HCT116 (cell line): ENCODE results near the gene ATP2B3. TPM values are rescaled to one million over a fixed set of nuclear protein-coding genes. Genes with fewer than 3 reads are reported as not detected.

ENCODE experiments used
- ATAC-seq: fragments of 200-7000 bp; cut with Tn5 transposase; 2 replicates; pipeline ENCODE4 v1.9.1; 2020; ENCODE audit warnings: mild to moderate bottlenecking, moderate library complexity
- BruUV-seq: library from RNA; stranded (reverse); fragments of 400-500 nt; replicated peaks from 2 replicates; lab custom pipeline; 2021; lab: Mats Ljungman, UMichigan
- CTCF ChIA-PET: fragments of 300-600 bp; sonication (Branson Sonifier 250); formaldehyde crosslinking; loops from one replicate; lab custom pipeline; 2021; ENCODE audit warnings: antibody characterized with exemption; lab: Charles Lee
- POLR2A ChIA-PET: fragments of 300-600, 350-600 bp; sonication (Branson Sonifier 250); formaldehyde crosslinking; loops from one replicate; lab custom pipeline; 2021; ENCODE audit warnings: antibody characterized with exemption; lab: Charles Lee
- RAD21 ChIA-PET, 2 experiments: fragments of 300-600 bp; sonication (Branson Sonifier 250); formaldehyde crosslinking; loops; one replicate each; lab custom pipeline; 2023; ENCODE audit warnings: low total read pairs in 2 of 2; ENCODE audit not compliant: uncharacterized antibody in 2 of 2, unreplicated experiment in 2 of 2, low non-redundant PET in 1 of 2; lab: Charles Lee
- DNase-seq: peaks from one replicate; pipeline ENCODE4 v3.0.0-alpha.2; 2010; ENCODE audit warnings: low read depth, low spot score
- H2AFZ ChIP-seq: fragments of 200-600 bp; shearing (Covaris generic), sonication (generic); 2 replicates; pipeline ENCODE4 v1.6.1; 2017; ENCODE audit warnings: low read depth, mixed run types, mixed read lengths, antibody characterized with exemption, low read length; ENCODE audit not compliant: poor library complexity, severe bottlenecking
- H3K27ac ChIP-seq: 2 replicates; pipeline ENCODE4 v1.5.1; 2012; ENCODE audit warnings: low read depth, low read length
- H3K27me3 ChIP-seq: fragments of 200-600 bp; sonication (generic); 2 replicates; pipeline ENCODE4 v1.6.1; 2016; ENCODE audit warnings: mixed run types, low read length, mixed read lengths; ENCODE audit not compliant: insufficient read depth
- H3K36me3 ChIP-seq, 2 experiments: fragments of 200-500 bp in 1 of 2; fragments of 200-600 bp in 1 of 2; sonication (Bioruptor generic) in 1 of 2; sonication (generic) in 1 of 2; 2 replicates each; pipeline versions ENCODE4 v1.5.1 to v1.6.1; 2014 to 2016; ENCODE audit warnings: low read length in 2 of 2, inconsistent platforms in 1 of 2, mixed read lengths in 1 of 2, mixed run types in 1 of 2; ENCODE audit not compliant: insufficient read depth in 2 of 2, control insufficient read depth in 1 of 2
- H3K4me1 ChIP-seq, 2 experiments: fragments of 200-600 bp in 1 of 2; sonication (generic) in 1 of 2; 2 replicates each; pipeline versions ENCODE4 v1.5.1 to v1.6.1; 2012 to 2017; ENCODE audit warnings: low read length in 2 of 2, inconsistent platforms in 1 of 2, mild to moderate bottlenecking in 1 of 2, mixed read lengths in 1 of 2, mixed run types in 1 of 2, moderate library complexity in 1 of 2; ENCODE audit not compliant: insufficient read depth in 2 of 2, control insufficient read depth in 1 of 2
- H3K4me2 ChIP-seq: fragments of 200-600 bp; sonication (generic); 2 replicates; pipeline ENCODE4 v1.6.1; 2017; ENCODE audit warnings: mixed run types, low read length, mixed read lengths
- H3K4me3 ChIP-seq, 2 experiments: fragments of 200-600 bp in 1 of 2; sonication (generic) in 1 of 2; replicated peaks in 1 of 2; 2 replicates each; pipeline ENCODE4 v1.5.1; 2011 to 2016; ENCODE audit warnings: low read length in 2 of 2, control low read depth in 1 of 2, low read depth in 1 of 2, mild to moderate bottlenecking in 1 of 2, mixed read lengths in 1 of 2, mixed run types in 1 of 2
- H3K79me2 ChIP-seq: fragments of 200-600 bp; sonication (generic); 2 replicates; pipeline ENCODE4 v1.6.1; 2017; ENCODE audit warnings: mild to moderate bottlenecking, mixed run types, low read length, moderate library complexity, mixed read lengths; ENCODE audit not compliant: insufficient read depth
- H3K9ac ChIP-seq: fragments of 200-600 bp; sonication (generic); 2 replicates; pipeline ENCODE4 v1.6.1; 2016; ENCODE audit warnings: low read length, mixed read lengths
- H3K9me2 ChIP-seq: fragments of 200-600 bp; sonication (generic), shearing (Covaris generic); 2 replicates; pipeline ENCODE4 v1.6.1; 2017; ENCODE audit warnings: mixed run types, mild to moderate bottlenecking, moderate library complexity; ENCODE audit not compliant: insufficient read depth
- H3K9me3 ChIP-seq, 2 experiments: fragments of 200-500 bp in 1 of 2; fragments of 200-600 bp in 1 of 2; sonication (Bioruptor generic) in 1 of 2; sonication (generic) in 1 of 2; 2 replicates each; pipeline ENCODE4 v1.6.1; 2014 to 2017; ENCODE audit warnings: low read length in 2 of 2, mixed read lengths in 2 of 2, inconsistent platforms in 1 of 2, low read depth in 1 of 2, mild to moderate bottlenecking in 1 of 2, mixed run types in 1 of 2, moderate library complexity in 1 of 2; ENCODE audit not compliant: control insufficient read depth in 1 of 2, insufficient read depth in 1 of 2
- H4K20me1 ChIP-seq: fragments of 200-600 bp; sonication (generic), shearing (Covaris generic); 2 replicates; pipeline ENCODE4 v1.6.1; 2017; ENCODE audit warnings: mixed run types, mild to moderate bottlenecking, moderate library complexity; ENCODE audit not compliant: insufficient read depth
- CBX3 ChIP-seq: IDR thresholded peaks from 2 replicates; pipeline ENCODE4 v1.6.1; 2012; ENCODE audit warnings: low read depth
- ELF1 ChIP-seq: IDR thresholded peaks from 2 replicates; pipeline ENCODE4 v1.6.1; 2012; ENCODE audit warnings: low read depth, borderline replicate concordance
- EZH2 ChIP-seq: fragments of 200-600 bp; sonication (generic); IDR thresholded peaks from 2 replicates; pipeline ENCODE4 v1.6.1; 2017; ENCODE audit warnings: antibody characterized with exemption, mixed run types
- FOSL1 ChIP-seq: IDR thresholded peaks from 2 replicates; pipeline ENCODE4 v1.6.1; 2012; ENCODE audit warnings: low read depth
- JUND ChIP-seq: IDR thresholded peaks from 2 replicates; pipeline ENCODE4 v1.6.1; 2012
- POLR2A ChIP-seq: IDR thresholded peaks from 2 replicates; pipeline ENCODE4 v1.7.0; 2011; ENCODE audit warnings: borderline replicate concordance; ENCODE audit not compliant: insufficient read depth, insufficient read length; ENCODE audit errors: extremely low read depth
- POLR2AphosphoS5 ChIP-seq: IDR thresholded peaks from 2 replicates; pipeline ENCODE4 v1.6.1; 2011; ENCODE audit warnings: mild to moderate bottlenecking, low read depth, low read length, moderate library complexity
- SIN3A ChIP-seq: IDR thresholded peaks from 2 replicates; pipeline ENCODE4 v1.6.1; 2012; ENCODE audit warnings: low read depth
- SP1 ChIP-seq: IDR thresholded peaks from 2 replicates; pipeline ENCODE4 v1.6.1; 2012; ENCODE audit warnings: low read depth
- SRF ChIP-seq: IDR thresholded peaks from 2 replicates; pipeline ENCODE4 v1.6.1; 2012; ENCODE audit warnings: low read depth
- YY1 ChIP-seq: IDR thresholded peaks from 2 replicates; pipeline ENCODE4 v1.6.1; 2011; ENCODE audit warnings: low read length, low read depth, moderate library complexity, mild to moderate bottlenecking; ENCODE audit not compliant: insufficient replicate concordance; ENCODE audit errors: extremely low read depth
- ZBTB33 ChIP-seq: IDR thresholded peaks from 2 replicates; pipeline ENCODE4 v1.6.1; 2011; ENCODE audit warnings: mild to moderate bottlenecking, low read length, moderate library complexity; ENCODE audit not compliant: insufficient replicate concordance; ENCODE audit errors: extremely low read depth
- ZNF274 ChIP-seq: fragments of 200-500 bp; sonication (Bioruptor generic); IDR thresholded peaks from 2 replicates; pipeline ENCODE4 v1.6.1; 2014; ENCODE audit warnings: mild to moderate bottlenecking, low read depth, low read length, inconsistent platforms
- intact Hi-C: fragments of 100-400 bp; cut with micrococcal nuclease; formaldehyde crosslinking; loops from 2 replicates; pipeline ENCODE4 v1.10.0; 2022
- total RNA-seq: library from RNA; stranded (reverse); gene quantifications from one replicate; pipeline ENCODE4 v1.2.1, GENCODE V29; 2021; ENCODE audit not compliant: unreplicated experiment
- TF ChIP-seq, protein P1 (sequence below), 3 experiments: fragments of 200-600 bp in 1 of 3; sonication (generic) in 1 of 3; IDR thresholded peaks in 2 of 3; conservative IDR thresholded peaks in 1 of 3; 2 replicates each; pipeline ENCODE4 v1.5.1; 2012 to 2017; ENCODE audit warnings: low read depth in 2 of 3, low read length in 2 of 3, antibody characterized with exemption in 1 of 3, borderline replicate concordance in 1 of 3, control low read depth in 1 of 3, mild to moderate bottlenecking in 1 of 3, mixed read lengths in 1 of 3, mixed run types in 1 of 3, moderate library complexity in 1 of 3; ENCODE audit not compliant: insufficient read depth in 1 of 3
- TF ChIP-seq, protein P2 (sequence below): IDR thresholded peaks from 2 replicates; pipeline ENCODE4 v1.6.1; 2012

The ATP2B3 gene
- total RNA-seq, 1 experiment from 2014 or later, result not detected

GRCh38 chrX:153533091-153533490, 15.6 kb downstream of the ATP2B3 start:
- BruUV-seq, result no TSS peak
- Histone ChIP-seq H3K79me2 (no peaks in the 10 kb centered on the region), H2AFZ (no peak overlapping the region), H3K9me3 (no peaks in the 10 kb centered on the region), H3K27me3 (no peaks in the 10 kb centered on the region), H3K36me3 (no peaks in the 10 kb centered on the region), H4K20me1 (no peaks in the 10 kb centered on the region), H3K4me3 (no peak overlapping the region), H3K9me2 (no peaks in the 10 kb centered on the region), H3K4me2 (no peak overlapping the region), H3K9ac (no peak overlapping the region), H3K4me1 (no peaks in the 10 kb centered on the region), H3K27ac (no peak overlapping the region)
- intact Hi-C loops, result no loop called here
- POLR2A ChIA-PET, result no interaction called here
- TF ChIP-seq POLR2AphosphoS5, result no peak
- TF ChIP-seq, protein P1, sequence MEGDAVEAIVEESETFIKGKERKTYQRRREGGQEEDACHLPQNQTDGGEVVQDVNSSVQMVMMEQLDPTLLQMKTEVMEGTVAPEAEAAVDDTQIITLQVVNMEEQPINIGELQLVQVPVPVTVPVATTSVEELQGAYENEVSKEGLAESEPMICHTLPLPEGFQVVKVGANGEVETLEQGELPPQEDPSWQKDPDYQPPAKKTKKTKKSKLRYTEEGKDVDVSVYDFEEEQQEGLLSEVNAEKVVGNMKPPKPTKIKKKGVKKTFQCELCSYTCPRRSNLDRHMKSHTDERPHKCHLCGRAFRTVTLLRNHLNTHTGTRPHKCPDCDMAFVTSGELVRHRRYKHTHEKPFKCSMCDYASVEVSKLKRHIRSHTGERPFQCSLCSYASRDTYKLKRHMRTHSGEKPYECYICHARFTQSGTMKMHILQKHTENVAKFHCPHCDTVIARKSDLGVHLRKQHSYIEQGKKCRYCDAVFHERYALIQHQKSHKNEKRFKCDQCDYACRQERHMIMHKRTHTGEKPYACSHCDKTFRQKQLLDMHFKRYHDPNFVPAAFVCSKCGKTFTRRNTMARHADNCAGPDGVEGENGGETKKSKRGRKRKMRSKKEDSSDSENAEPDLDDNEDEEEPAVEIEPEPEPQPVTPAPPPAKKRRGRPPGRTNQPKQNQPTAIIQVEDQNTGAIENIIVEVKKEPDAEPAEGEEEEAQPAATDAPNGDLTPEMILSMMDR (IDR thresholded peaks at IDR 0.05 in 2 of 3, conservative IDR thresholded peaks at IDR 0.05 in 1 of 3; ENCODE audit: borderline replicate concordance in 1 of 3, insufficient read depth in 1 of 3, low read depth in 2 of 3, low read length in 2 of 3), result no peak
- no peak for TF ChIP-seq CBX3
- TF ChIP-seq YY1, result no peak
- no peak for TF ChIP-seq SRF
- TF ChIP-seq, protein P2, sequence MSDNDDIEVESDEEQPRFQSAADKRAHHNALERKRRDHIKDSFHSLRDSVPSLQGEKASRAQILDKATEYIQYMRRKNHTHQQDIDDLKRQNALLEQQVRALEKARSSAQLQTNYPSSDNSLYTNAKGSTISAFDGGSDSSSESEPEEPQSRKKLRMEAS, result no peak
- no peak for TF ChIP-seq SP1
- TF ChIP-seq SIN3A, result no peak
- DNase-seq (no peak), ATAC-seq (no peak)
- RAD21 ChIA-PET, result no interaction called here
- CTCF ChIA-PET, result interaction anchor here (1.2 kb wide), 1 partner anchor 135 kb away, joined by 3 read pairs; no protein-coding TSS in a partner anchor

DNA sequence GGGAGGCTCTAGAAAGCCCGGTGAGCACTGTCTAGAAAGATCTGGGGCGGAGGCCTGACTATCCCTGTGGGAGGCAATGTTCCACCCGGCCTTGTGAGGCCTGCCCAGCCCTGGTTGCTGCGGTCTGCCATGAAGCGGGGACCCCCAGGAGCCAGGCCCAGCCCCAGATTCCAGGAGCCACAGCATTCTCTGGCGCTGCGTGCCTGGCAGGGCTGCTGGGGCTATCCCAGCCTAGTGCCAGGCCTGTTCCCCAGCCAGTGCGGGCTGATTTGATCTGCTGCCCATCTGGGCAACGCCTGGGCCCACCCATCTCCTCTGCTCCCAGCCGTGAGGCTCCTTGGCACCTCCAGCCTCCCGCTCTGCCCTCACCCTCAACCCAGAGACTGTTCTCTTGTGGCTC, 19.6 kb downstream of the ATP2B3 start:
- H3K36me3 ChIP-seq, result no peaks in the 10 kb centered on the region
- intact Hi-C loops, result no loop called here
- H3K79me2 ChIP-seq, result no peaks in the 10 kb centered on the region
- H2AFZ ChIP-seq, result no peak overlapping the region
- H3K27me3 ChIP-seq, result no peaks in the 10 kb centered on the region
- H3K4me3 ChIP-seq, result no peak overlapping the region
- H4K20me1 ChIP-seq, result no peaks in the 10 kb centered on the region
- ChIA-PET RAD21 (no interaction called here), CTCF (no interaction called here), POLR2A (no interaction called here)
- no peak for ATAC-seq
- H3K9me2 ChIP-seq, result no peaks in the 10 kb centered on the region
- H3K27ac ChIP-seq, result no peak overlapping the region
- DNase-seq, result no peak
- peaks cover 0 to 5% of the 10 kb centered on the region in 2 experiments; a peak in 1 of 4 replicates for H3K4me1 ChIP-seq
- H3K4me2 ChIP-seq, result no peak overlapping the region
- no peak overlapping the region for H3K9ac ChIP-seq
- no peaks in the 10 kb centered on the region for H3K9me3 ChIP-seq
- no TSS peak for BruUV-seq
- TF ChIP-seq ZBTB33 (no peak), POLR2A (no peak), CBX3 (no peak), FOSL1 (no peak), JUND (no peak), ELF1 (no peak), ZNF274 (no peak), SRF (no peak), EZH2 (no peak)
- TF ChIP-seq, protein P1 (IDR thresholded peaks at IDR 0.05 in 2 of 3, conservative IDR thresholded peaks at IDR 0.05 in 1 of 3; ENCODE audit: borderline replicate concordance in 1 of 3, insufficient read depth in 1 of 3, low read depth in 2 of 3, low read length in 2 of 3), result no peak
